GM03348 (cell line): ENCODE results near the gene BAG5.
"Not testable (repeated sequence)": the region's sequence is repeated elsewhere in the genome, so short reads cannot be mapped to it uniquely, and the experiment has no call there.

Experiments used
- DNase-seq: peaks from one replicate; pipeline ENCODE4 v3.0.0; 2012; ENCODE audit warnings: low spot score

Gene BAG5

GRCh38 chr14:103534576-103535061 is 27.8 kb downstream of the BAG5 start:
- DNase-seq, result no peak

- DNase-seq, result no peak
Measured at GRCh38 chr14:103533999-103534575, 28.4 kb downstream of the BAG5 start.

GRCh38 chr14:103533137-103533998 is 29.1 kb downstream of the BAG5 start:
- no peak for DNase-seq

DNA sequence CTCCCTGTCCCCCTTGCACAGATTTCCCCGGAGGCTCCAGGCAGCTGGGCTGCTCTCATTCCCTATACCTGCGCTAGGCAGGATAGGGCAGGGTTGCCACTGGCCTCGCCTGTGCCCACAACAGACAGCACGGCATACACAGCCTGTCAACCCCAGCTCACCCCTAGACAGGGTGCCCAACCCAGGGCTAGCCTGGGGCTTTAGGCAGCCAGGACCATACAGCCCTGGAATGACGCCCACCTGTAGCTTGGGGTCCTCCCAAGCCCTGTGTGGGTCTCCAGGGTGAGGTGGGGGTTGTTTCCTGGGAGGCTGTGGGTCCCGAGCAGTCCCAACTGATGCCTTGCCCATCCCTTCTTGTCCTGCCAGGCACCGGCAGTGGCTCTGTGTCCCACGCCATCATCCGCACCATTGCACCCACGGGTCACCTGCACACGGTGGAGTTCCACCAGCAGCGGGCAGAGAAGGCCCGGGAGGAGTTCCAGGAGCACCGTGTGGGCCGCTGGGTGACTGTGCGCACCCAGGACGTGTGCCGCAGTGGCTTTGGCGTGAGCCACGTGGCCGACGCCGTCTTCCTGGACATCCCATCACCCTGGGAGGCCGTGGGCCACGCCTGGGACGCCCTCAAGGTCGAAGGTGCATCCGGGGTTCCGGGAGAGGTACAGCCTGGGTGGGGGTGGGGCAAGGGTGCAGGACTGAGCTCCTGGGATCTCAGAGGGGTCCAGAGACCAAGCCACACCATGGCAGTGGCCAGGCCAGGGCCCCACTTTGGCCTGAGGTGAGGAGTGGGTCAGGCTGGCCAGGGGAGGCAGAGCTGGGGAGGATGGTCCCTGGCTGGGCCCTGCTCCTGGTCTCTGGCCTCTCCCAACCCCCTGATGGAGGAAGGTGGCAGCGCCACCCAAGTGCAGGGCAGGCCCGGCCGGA is 30.0 kb downstream of the BAG5 start:
- DNase-seq, result no peak

DNA sequence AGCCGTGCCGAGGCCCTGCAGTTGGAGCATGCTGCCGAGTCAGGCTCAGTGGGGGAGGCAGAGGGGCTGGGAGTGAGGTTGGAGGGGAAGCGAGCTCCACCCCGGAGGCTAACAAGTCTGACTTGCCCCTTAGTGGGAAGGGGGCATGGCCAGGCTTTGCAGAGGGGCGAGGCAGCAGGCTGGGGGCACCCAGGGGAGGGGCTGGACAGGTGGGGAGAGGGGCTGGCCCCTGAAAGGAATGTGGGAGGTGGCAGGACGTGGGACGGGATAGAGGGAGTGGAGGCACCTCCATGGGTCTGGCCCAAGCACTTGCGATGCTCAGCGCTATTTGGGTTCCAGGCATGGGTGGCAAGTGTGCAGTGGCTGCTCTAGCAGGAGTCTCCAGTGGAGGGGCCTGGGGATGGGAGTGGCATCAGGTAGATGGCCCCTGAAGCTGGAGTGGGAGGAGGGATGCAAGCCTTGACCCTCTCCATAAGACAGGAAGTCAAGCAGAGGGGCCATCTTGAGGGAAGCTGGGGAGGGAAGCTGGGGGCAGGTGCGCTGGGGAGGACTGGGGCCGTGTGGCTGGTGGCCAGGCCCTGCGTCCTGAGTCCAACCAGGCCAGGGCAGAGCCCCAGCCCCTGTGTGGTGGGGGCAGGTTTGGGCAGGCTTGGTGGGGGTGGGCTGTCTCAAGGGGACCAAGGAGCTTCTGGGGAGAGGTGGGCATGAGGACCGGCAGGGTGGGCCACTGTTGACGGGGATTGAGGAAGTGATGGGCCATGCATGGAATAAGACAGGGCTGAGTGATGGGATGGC is 30.8 kb downstream of the BAG5 start:
- DNase-seq, result no peak

GRCh38 chr14:103530831-103531230 is 31.6 kb downstream of the BAG5 start:
- DNase-seq, result no peak

GRCh38 chr14:103530390-103530789 is 32.1 kb downstream of the BAG5 start:
- no peak for DNase-seq

DNA sequence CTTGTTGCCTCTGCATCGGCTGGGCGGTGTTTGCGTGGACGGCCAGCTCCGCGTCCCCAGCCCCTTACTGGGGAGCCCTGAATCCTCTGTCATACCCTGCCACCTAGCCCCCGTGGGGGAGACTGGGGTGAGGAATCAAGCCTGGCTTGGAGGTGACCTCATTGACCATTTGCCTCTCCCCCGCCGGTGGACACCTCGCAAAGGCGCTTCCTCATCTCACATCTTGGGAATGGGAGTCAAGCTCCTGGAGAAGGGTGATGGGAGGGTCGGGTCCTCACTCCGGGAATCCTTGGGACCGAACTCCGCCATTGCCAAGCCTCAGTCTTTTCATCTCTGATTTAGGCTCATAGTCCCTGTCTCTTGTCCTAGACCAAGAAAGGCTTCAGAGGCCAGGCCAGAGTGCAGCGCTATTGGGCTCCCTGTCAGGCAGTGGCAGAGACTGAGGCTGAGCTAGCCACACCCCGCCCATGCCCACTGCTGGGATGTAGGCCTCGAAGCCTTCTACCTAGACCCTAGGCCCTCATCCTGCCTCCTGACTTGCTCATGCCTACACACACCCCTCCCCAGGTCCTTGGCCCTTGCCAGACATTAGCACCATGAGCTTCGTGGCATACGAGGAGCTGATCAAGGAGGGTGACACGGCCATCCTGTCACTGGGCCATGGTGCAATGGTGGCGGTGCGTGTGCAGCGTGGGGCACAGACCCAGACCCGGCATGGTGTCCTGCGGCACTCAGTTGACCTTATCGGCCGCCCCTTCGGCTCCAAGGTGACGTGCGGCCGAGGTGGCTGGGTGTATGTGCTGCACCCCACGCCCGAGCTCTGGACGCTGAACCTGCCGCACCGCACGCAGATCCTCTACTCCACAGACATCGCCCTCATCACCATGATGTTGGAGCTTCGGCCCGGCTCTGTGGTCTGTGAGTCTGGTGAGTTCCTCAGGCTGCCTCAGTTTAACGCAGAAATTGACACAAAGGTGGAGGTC is 32.8 kb downstream of the BAG5 start:
- peak; percentile 25 for DNase-seq

DNA sequence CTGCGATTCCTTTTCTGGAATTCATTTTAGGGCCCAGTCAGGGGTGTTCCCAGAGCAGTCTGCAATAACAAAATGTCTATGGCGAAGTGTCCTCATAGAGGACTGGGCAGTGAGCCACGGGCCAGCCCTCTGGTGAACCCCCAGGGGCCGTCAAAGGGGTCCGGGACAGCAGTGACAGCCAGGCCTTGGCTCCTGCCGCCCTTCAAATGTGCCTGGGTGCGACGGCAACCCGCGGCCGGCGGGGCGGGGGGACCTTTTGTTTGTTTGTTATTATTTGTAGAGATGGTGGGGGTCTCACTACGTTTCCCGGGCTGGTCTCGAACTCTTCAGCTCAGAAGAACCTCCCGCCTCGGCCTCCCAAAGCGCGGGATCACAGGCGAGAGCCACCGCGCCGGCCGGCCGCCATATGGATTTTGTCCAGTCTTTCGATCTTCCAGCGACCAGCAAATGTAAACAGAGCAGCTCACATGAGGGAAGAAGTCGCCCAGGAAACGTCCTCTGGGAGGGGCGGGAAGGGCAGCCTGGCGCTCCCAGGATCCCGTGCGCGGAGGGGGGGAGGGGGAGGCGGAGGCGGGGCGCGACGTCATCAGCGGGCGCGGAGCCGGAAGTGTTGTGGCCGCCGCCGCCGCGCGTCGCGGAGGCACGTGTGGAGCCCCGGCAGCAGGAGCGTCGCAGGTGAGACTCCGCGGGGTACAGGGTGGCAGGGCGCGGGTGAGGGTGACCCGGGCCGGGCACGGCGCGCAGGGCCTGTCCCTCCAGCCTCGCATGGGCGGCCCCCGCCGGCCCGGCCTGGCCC is 33.7 kb downstream of the BAG5 start, which contains the start of gene TRMT61A:
TSS of gene TRMT61A (plus strand) at position 610 of the 796 bp plus-strand sequence. CDS start 783 bp downstream, outside the sequence.
- peak; percentile 98 for DNase-seq

DNA sequence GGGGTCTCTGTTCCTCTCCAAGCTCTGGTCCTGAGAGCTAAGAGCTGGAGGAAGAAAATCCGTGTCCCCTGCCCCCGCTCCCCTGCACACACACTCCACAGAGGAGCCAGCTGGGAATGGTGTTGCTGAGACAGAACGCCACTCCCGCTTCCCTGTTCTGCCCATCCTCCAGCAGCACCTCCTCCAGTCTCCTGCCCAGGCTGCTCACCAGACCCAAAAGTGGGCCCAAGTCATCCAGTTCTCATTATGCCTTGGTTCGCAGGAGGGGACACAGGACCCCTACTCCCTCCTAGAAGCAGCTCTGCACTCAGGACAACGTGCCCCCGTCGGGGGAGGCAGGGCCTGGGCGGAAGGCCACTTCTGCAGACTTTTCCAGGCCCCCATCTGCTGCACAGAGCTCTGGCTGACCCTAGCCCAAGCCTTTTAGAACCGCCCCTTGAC is 34.3 kb downstream of the BAG5 start:
- DNase-seq, result peak; percentile 57

DNA sequence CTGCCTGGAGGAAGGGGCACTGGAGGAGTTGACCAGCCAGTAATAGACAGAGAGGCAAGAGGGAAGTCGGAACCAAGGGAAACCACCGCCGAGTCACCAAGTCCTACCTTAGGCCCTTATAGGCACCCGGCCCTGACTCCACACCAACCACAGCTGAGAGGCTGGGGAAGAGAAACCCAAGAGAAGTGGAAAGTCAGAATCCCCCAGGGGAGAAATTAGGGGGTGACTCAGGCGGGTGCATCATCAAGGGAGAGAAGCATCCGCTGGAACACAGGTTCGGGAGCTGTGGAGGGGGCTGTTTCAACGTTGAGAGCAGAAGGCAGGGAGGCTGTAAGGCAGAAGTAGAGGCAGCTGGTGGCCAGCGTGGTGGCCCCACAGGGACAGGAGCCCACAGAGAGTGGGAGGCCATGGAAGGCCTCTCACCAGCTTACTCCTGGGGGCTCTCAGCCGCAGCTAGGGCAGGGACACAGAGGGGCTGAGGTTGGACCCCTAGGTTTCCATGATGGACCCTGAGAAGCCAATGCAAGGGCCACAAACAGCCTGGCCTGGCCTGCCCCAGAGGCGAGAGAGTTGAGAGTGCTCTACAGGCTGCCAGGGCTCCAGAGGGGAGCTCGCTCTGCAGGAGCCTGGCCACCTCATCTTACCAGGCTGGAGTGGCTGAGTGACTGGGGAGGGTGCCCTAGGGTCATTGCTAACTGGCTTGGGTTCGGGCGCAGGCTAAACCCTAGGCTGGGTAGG is 34.9 kb downstream of the BAG5 start:
- DNase-seq, result peak; percentile 54

DNA sequence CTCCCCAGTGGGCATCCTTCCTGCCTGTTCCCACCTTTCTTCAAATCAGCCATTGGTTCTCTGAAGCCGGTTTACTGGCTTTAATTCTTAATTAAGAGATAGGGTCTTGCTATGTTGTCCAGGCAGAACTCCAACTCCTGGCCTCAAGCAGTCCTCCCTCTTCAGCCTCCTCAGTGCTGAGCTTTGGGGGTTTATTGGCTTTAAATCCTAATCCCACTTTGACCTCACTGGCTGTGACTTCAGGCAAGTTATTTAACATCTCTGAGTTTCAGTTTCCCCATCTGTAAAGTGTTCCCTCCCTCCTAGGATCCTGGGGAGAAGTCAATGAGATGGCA is 35.6 kb downstream of the BAG5 start:
- DNase-seq, result no peak

DNA sequence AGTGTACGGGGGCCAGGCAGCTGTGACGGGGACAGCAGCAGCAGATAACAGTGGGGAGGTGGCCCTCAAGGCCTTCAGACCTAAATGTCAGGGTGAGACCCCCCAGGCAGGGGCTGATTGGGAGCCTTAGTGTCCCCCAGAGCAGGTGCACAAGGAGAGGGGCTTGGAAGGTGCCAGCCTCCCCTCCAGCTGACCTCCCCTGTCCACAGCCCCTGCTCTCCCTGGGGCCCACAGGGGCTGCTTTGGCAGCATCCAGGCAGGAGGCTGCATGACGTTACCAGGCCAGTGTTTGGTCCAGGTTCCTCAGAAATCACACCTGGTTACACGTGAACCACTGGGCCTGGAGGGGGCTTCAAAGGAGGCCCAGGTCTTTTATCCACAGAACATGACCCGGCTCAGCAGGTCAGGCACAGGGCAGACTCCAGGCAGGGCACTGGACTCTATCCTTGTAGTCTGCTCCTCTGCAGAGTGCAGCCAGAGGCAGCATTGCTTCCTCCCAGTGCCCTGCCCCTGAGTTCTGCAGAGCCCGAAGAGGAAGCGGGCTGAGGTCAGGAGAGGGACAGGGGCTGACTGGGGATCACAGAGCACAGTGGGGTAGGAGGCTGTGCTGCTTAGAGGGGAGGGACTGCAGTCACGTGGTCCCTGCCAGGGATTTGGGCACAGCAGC is 36.1 kb downstream of the BAG5 start:
- no peak for DNase-seq

DNA sequence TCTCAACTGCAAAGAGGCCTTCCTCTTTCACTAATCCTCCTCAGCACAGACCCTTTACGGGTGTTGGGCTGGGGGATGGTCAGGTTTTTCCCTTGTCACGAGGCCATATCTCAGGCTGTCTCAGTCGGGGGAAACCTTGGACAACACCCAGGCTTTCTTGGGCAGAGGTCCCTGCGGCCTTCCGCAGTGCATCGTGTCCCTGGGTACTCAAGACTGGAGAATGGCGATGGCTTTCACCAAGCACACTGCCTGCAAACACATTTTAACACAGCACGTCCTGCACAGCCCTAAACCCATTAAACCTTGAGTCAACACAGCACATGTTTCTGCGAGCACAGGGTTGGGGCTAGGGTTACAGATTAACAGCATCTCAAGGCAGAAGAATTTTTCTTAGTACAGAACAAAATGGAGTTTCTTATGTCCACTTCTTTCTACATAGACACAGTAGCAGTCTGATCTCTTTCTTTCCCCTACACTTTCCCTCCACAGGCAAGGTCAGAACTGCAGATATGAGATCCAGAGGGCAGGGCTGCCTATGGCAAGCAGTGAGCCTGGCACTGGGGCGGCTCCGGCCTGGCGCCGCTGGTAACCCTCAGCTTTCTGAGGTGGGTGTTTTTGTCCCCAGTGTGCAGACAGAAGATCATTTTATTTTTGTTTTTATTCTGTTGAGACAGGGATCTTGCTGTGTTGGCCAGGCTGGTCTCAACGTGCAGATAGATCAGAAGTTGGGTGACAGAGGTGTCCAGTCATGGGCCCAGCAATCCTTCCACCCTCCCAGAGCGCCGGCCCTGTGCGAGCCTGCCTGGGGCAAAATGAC is 36.8 kb downstream of the BAG5 start:
- not testable (repeated sequence) for DNase-seq

DNA sequence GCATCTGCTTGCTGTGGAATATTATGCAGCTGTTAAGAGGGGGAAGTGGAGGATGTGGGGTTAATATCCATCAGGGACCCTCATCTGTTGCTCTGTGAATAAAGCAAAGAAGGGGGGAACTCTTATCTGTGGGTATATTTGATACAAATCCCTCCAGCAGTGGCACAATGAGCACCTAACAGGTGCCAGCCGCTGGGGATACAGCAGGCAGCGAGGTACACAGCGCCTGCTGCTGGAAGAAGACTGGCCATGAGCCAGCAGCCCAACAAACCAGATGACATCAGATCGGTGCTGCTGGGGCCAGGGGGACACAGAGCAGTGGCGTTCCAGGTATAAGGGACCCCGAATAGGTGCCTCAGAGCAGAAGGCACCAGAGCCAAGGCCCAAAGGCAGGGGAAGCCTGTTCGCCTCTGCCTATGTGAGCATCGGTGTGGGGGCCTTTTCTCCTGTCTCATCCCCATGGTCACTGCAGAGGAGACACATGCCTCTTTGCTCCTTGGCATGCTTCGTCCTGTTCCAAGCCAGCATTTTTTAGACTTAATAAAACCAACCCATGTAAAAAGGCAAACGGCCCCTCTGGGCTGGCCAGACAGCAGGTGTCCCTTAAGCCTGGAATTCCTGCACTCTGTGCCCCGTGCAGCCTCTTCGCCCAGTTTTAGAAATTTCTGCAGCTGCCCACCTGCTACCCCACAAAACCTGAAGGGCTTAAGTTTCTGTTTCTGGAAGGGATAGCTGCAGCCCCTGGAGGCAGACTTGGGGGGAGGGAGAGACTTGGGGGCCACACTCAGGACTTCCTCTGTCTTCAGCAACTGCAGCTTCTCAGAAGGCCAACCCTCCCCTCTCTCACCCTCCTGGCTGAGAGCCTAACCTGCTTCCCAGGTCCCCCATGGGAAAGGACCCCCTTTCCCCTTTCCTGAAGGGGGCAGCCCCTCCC is 38.2 kb downstream of the BAG5 start:
- no peak for DNase-seq

- DNase-seq, result no peak
Measured at GRCh38 chr14:103523575-103523954, 38.9 kb downstream of the BAG5 start.
